Astrocyte (in vitro differentiated cells and primary cell): ENCODE results near the gene PRKG2. TPM values are rescaled to one million over a fixed set of nuclear protein-coding genes. Genes with fewer than 3 reads are reported as not detected.
"Not testable (repeated sequence)": the region's sequence is repeated elsewhere in the genome, so short reads cannot be mapped to it uniquely, and the experiment has no call there.

Experiments
- DNase-seq: peaks from one replicate; pipeline ENCODE4 v3.0.0-alpha.2; 2010; ENCODE audit warnings: low read depth
- FAIRE-seq: peaks from 2 replicates; lab custom pipeline; 2011; peaks lifted over from hg19 to GRCh38; lab: Jason Lieb, UNC
- H2AFZ ChIP-seq: 2 replicates; pipeline ENCODE4 v1.6.0; 2012; ENCODE audit warnings: low read depth, low read length, inconsistent platforms
- H3K27ac ChIP-seq: 2 replicates; pipeline ENCODE4 v1.5.1; 2011; ENCODE audit warnings: low read depth, low read length, inconsistent platforms
- H3K27me3 ChIP-seq: 2 replicates; pipeline ENCODE4 v1.6.0; 2011; ENCODE audit warnings: low read length, inconsistent platforms; ENCODE audit not compliant: insufficient read depth
- H3K36me3 ChIP-seq: 2 replicates; pipeline ENCODE4 v1.5.1; 2011; ENCODE audit warnings: low read length, inconsistent platforms; ENCODE audit not compliant: insufficient read depth
- H3K4me1 ChIP-seq: 2 replicates; pipeline ENCODE4 v1.5.1; 2011; ENCODE audit warnings: low read length, inconsistent platforms; ENCODE audit not compliant: insufficient read depth
- H3K4me2 ChIP-seq: 2 replicates; pipeline ENCODE4 v1.6.0; 2012; ENCODE audit warnings: low read length, inconsistent platforms
- H3K4me3 ChIP-seq: 2 replicates; pipeline ENCODE4 v1.5.1; 2011; ENCODE audit warnings: low read depth, mild to moderate bottlenecking, low read length, inconsistent platforms; ENCODE audit not compliant: insufficient read depth
- H3K79me2 ChIP-seq: 2 replicates; pipeline ENCODE4 v1.6.0; 2012; ENCODE audit warnings: mild to moderate bottlenecking, low read length, inconsistent platforms; ENCODE audit not compliant: insufficient read depth
- H3K9ac ChIP-seq: 2 replicates; pipeline ENCODE4 v1.6.0; 2012; ENCODE audit warnings: mild to moderate bottlenecking, low read length, inconsistent platforms
- H3K9me3 ChIP-seq: 2 replicates; pipeline ENCODE4 v1.5.1; 2012; ENCODE audit warnings: low read depth, mild to moderate bottlenecking, low read length, inconsistent platforms; ENCODE audit not compliant: insufficient read depth
- H4K20me1 ChIP-seq: 2 replicates; pipeline ENCODE4 v1.6.0; 2012; ENCODE audit warnings: low read length, inconsistent platforms; ENCODE audit not compliant: insufficient read depth
- H3K27ac Mint-ChIP-seq: one replicate; pipeline ENCODE4 v1.8.0; 2021; ENCODE audit warnings: mild to moderate bottlenecking, mixed read lengths; ENCODE audit not compliant: unreplicated experiment
- H3K27me3 Mint-ChIP-seq: one replicate; pipeline ENCODE4 v1.8.0; 2021; ENCODE audit warnings: low read depth, mixed read lengths; ENCODE audit not compliant: unreplicated experiment
- H3K36me3 Mint-ChIP-seq: one replicate; pipeline ENCODE4 v1.8.0; 2021; ENCODE audit warnings: low read depth, mixed read lengths; ENCODE audit not compliant: unreplicated experiment
- H3K4me1 Mint-ChIP-seq: one replicate; pipeline ENCODE4 v1.8.0; 2021; ENCODE audit warnings: low read depth, mixed read lengths; ENCODE audit not compliant: unreplicated experiment
- H3K4me3 Mint-ChIP-seq: one replicate; pipeline ENCODE4 v1.8.0; 2021; ENCODE audit warnings: mild to moderate bottlenecking, moderate library complexity, mixed read lengths; ENCODE audit not compliant: unreplicated experiment
- H3K9me3 Mint-ChIP-seq: one replicate; pipeline ENCODE4 v1.8.0; 2021; ENCODE audit warnings: mild to moderate bottlenecking, mixed read lengths; ENCODE audit not compliant: unreplicated experiment
- CTCF ChIP-seq: IDR thresholded peaks from 2 replicates; pipeline ENCODE4 v1.5.1; 2011; ENCODE audit warnings: low read depth, mild to moderate bottlenecking, inconsistent platforms, low read length, moderate library complexity; ENCODE audit not compliant: insufficient read depth
- EZH2 ChIP-seq: IDR thresholded peaks from 2 replicates; pipeline ENCODE4 v1.6.1; 2012; ENCODE audit warnings: mild to moderate bottlenecking, low read length, inconsistent platforms; ENCODE audit not compliant: insufficient read depth
- total RNA-seq: library from RNA; stranded (reverse); gene quantifications from 2 replicates; pipeline ENCODE4 v1.2.1, GENCODE V29; 2021

The PRKG2 gene
- total RNA-seq, 1 donor from 2014 or later: 0.23 TPM

- no peak overlapping the region for H3K4me2 ChIP-seq
- H3K27me3 Mint-ChIP-seq: peaks cover under 1% of the 10 kb centered on the region
- H3K4me1 ChIP-seq: no peaks in the 10 kb centered on the region
- TF ChIP-seq EZH2 (no peak), CTCF (no peak)
- no peaks in the 10 kb centered on the region for H3K36me3 Mint-ChIP-seq
- DNase-seq (no peak), FAIRE-seq (no peak)
- H3K27ac ChIP-seq: no peak overlapping the region
- no peaks in the 10 kb centered on the region for H4K20me1 ChIP-seq
- no peak overlapping the region for H3K27ac Mint-ChIP-seq
- no peaks in the 10 kb centered on the region for H3K79me2 ChIP-seq
- no peaks in the 10 kb centered on the region for H3K4me1 Mint-ChIP-seq
- H3K9me3 Mint-ChIP-seq: no peaks in the 10 kb centered on the region
- no peak overlapping the region for H3K4me3 Mint-ChIP-seq
- no peak overlapping the region for H3K4me3 ChIP-seq
- H3K36me3 ChIP-seq: no peaks in the 10 kb centered on the region
- H2AFZ ChIP-seq: no peak overlapping the region
- H3K9ac ChIP-seq: no peak overlapping the region
- H3K27me3 ChIP-seq: no peaks in the 10 kb centered on the region
- H3K9me3 ChIP-seq: no peaks in the 10 kb centered on the region
These were observed 10.2 kb upstream of the PRKG2 start for GRCh38 chr4:81225252-81225651.

GRCh38 chr4:81222082-81222472 is 7.1 kb upstream of the PRKG2 start:
- DNase-seq, H3K4me1 ChIP-seq, H3K4me1 Mint-ChIP-seq, H3K27ac Mint-ChIP-seq, H3K9ac ChIP-seq, H3K4me3 ChIP-seq, H3K4me3 Mint-ChIP-seq, H3K9me3 Mint-ChIP-seq, H3K36me3 ChIP-seq, H4K20me1 ChIP-seq, H2AFZ ChIP-seq, FAIRE-seq, H3K9me3 ChIP-seq, H3K4me2 ChIP-seq, H3K36me3 Mint-ChIP-seq, H3K27me3 ChIP-seq, H3K79me2 ChIP-seq, H3K27ac ChIP-seq: not testable (repeated sequence)
- peaks cover 11% of the 10 kb centered on the region for H3K27me3 Mint-ChIP-seq

DNA sequence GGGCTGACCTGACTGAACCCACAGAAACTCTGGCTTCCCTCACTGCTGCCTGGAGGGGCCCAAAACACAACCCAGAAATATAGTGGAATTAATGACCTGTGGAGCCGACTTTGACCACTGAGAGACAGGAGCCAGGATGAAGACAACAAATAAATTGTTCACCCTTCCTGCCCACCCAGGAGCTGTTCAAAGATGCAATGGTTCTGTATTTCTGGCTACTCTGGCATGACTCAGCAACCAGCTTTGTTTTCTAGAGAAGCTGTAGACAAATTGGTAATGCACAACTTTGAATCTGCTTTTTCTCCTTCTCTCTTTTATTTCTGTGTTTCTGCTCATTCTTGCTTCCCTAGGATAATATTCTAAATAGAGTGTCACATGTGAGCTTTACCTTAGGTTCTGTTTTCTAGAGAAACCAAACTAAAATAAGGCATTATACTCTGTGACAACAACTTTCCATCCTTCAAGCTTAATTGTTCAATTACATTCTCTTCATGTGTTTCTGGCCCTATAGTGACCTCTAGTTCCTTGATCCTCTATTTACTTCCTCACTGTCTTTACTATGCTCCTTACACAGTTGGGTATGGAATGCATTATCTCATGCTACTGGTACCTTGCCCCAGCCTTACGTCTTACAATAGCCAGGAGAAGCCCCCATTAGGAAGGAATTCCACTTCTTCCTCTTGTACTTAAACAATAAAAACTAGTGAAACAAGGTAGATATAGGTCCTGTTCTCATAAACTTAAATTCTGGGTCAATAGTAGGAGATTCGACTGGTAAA is 6.5 kb upstream of the PRKG2 start:
- Histone ChIP-seq H3K79me2 (no peaks in the 10 kb centered on the region), H3K36me3 (no peaks in the 10 kb centered on the region), H3K9ac (no peak overlapping the region), H3K27me3 (no peaks in the 10 kb centered on the region), H3K4me3 (no peak overlapping the region), H3K27ac (no peak overlapping the region), H3K4me1 (no peaks in the 10 kb centered on the region), H3K9me3 (no peaks in the 10 kb centered on the region), H4K20me1 (no peaks in the 10 kb centered on the region), H2AFZ (no peak overlapping the region), H3K4me2 (no peak overlapping the region)
- Mint-ChIP-seq H3K27ac (no peak overlapping the region), H3K27me3 (peaks cover 11% of the 10 kb centered on the region), H3K4me1 (no peaks in the 10 kb centered on the region), H3K9me3 (peaks cover 4% of the 10 kb centered on the region), H3K4me3 (no peak overlapping the region), H3K36me3 (no peaks in the 10 kb centered on the region)
- TF ChIP-seq EZH2 (no peak), CTCF (no peak)
- DNase-seq (no peak), FAIRE-seq (no peak)
